Endothelial cell of umbilical vein (primary cell): Measurements from ENCODE around the gene EGFL7. TPM values are rescaled to one million over a fixed set of nuclear protein-coding genes. Genes with fewer than 3 reads are reported as not detected.

ENCODE experiments used
- BruUV-seq: library from RNA; stranded (reverse); fragments of 400-500 nt; replicated peaks from 2 replicates; lab custom pipeline; 2021; lab: Mats Ljungman, UMichigan
- CTCF ChIA-PET: fragments of 300-600, 350-600 bp; sonication (Branson Sonifier 250); formaldehyde crosslinking; loops from one replicate; lab custom pipeline; 2021; ENCODE audit warnings: antibody characterized with exemption, inconsistent platforms; lab: Charles Lee
- POLR2A ChIA-PET: fragments of 300-600, 350-600 bp; sonication (Branson Sonifier 250); formaldehyde crosslinking; loops from one replicate; lab custom pipeline; 2021; ENCODE audit warnings: antibody characterized with exemption, inconsistent platforms; lab: Charles Lee
- DNase-seq: peaks from one replicate; pipeline ENCODE4 v3.0.0-alpha.2; 2011; ENCODE audit warnings: low read depth, low spot score
- FAIRE-seq: peaks from 2 replicates; lab custom pipeline; 2011; peaks lifted over from hg19 to GRCh38; lab: Jason Lieb, UNC
- H2AFZ ChIP-seq: 2 replicates; pipeline ENCODE4 v1.6.0; 2012; ENCODE audit warnings: low read depth, low read length, control low read depth, inconsistent platforms
- H3K27ac ChIP-seq: 2 replicates; pipeline ENCODE4 v1.5.1; 2011; ENCODE audit warnings: low read depth, mild to moderate bottlenecking, control low read depth, low read length, moderate library complexity; ENCODE audit not compliant: insufficient read depth
- H3K27me3 ChIP-seq, 2 experiments: 2 replicates each; pipeline versions ENCODE4 v1.6.0 to v1.6.1; 2011; ENCODE audit warnings: low read length in 2 of 2, mixed read lengths in 1 of 2; ENCODE audit not compliant: control insufficient read depth in 2 of 2, insufficient read depth in 2 of 2
- H3K36me3 ChIP-seq, 2 experiments: 2 replicates in 1 of 2; 3 replicates in 1 of 2; pipeline ENCODE4 v1.5.1; 2011; ENCODE audit warnings: low read length in 2 of 2, mild to moderate bottlenecking in 1 of 2, moderate library complexity in 1 of 2; ENCODE audit not compliant: control insufficient read depth in 2 of 2, insufficient read depth in 2 of 2; ENCODE audit errors: extremely low read depth in 1 of 2
- H3K4me1 ChIP-seq: 3 replicates; pipeline ENCODE4 v1.5.1; 2011; ENCODE audit warnings: mild to moderate bottlenecking, low read length; ENCODE audit not compliant: control insufficient read depth, insufficient read depth; ENCODE audit errors: extremely low read depth
- H3K4me2 ChIP-seq: 2 replicates; pipeline ENCODE4 v1.6.1; 2011; ENCODE audit warnings: low read length, control low read depth, mixed read lengths; ENCODE audit not compliant: insufficient read depth
- H3K4me3 ChIP-seq, 3 experiments: fragments of 200-600 bp in 1 of 3; sonication (generic), shearing (Covaris generic) in 1 of 3; replicated peaks in 1 of 3; 2 replicates each; pipeline ENCODE4 v1.5.1; 2011 to 2016; ENCODE audit warnings: control low read depth in 3 of 3, low read length in 3 of 3, mild to moderate bottlenecking in 2 of 3, inconsistent platforms in 1 of 3, low read depth in 1 of 3, moderate library complexity in 1 of 3; ENCODE audit not compliant: insufficient read depth in 1 of 3
- H3K79me2 ChIP-seq: 2 replicates; pipeline ENCODE4 v1.6.0; 2012; ENCODE audit warnings: low read length, inconsistent platforms; ENCODE audit not compliant: control insufficient read depth, insufficient read depth
- H3K9ac ChIP-seq: replicated peaks from 2 replicates; pipeline ENCODE3; 2011; ENCODE audit warnings: low read length, control low read depth; ENCODE audit not compliant: insufficient read depth; ENCODE audit errors: extremely low read depth
- H3K9me1 ChIP-seq: replicated peaks from 3 replicates; pipeline ENCODE4 v1.6.0; 2011; ENCODE audit warnings: mild to moderate bottlenecking, low read length; ENCODE audit not compliant: control insufficient read depth, insufficient read depth; ENCODE audit errors: extremely low read depth
- H3K9me3 ChIP-seq: replicated peaks from 2 replicates; pipeline ENCODE4 v1.5.1; 2012; ENCODE audit warnings: low read length, inconsistent platforms; ENCODE audit not compliant: control insufficient read depth, insufficient read depth
- H4K20me1 ChIP-seq: replicated peaks from 2 replicates; pipeline ENCODE3; 2011; ENCODE audit warnings: mild to moderate bottlenecking, low read length; ENCODE audit not compliant: control insufficient read depth, insufficient read depth; ENCODE audit errors: extremely low read depth
- CTCF ChIP-seq, 2 donors: IDR thresholded peaks; 1 replicate in 1 of 2; 2 replicates in 1 of 2; pipeline ENCODE4 v1.5.1; 2011; ENCODE audit warnings: low read length in 2 of 2, mild to moderate bottlenecking in 2 of 2, moderate library complexity in 2 of 2, control low read depth in 1 of 2, inconsistent platforms in 1 of 2, low read depth in 1 of 2; ENCODE audit not compliant: insufficient read depth in 1 of 2; ENCODE audit errors: extremely low read depth in 1 of 2
- FOS ChIP-seq: IDR thresholded peaks from 2 replicates; pipeline ENCODE4 v1.6.1; 2011; ENCODE audit warnings: mild to moderate bottlenecking, low read length, moderate library complexity, borderline replicate concordance; ENCODE audit not compliant: insufficient read depth
- GATA2 ChIP-seq: IDR thresholded peaks from 2 replicates; pipeline ENCODE4 v1.7.0; 2011; ENCODE audit warnings: low read depth, mild to moderate bottlenecking, moderate library complexity, mixed read lengths, low read length; ENCODE audit not compliant: insufficient read length, insufficient read depth
- JUN ChIP-seq: IDR thresholded peaks from 2 replicates; pipeline ENCODE4 v1.6.1; 2011; ENCODE audit warnings: borderline replicate concordance, low read depth; ENCODE audit not compliant: insufficient read length, insufficient read depth
- MAX ChIP-seq: IDR thresholded peaks from 2 replicates; pipeline ENCODE4 v1.6.1; 2011; ENCODE audit not compliant: insufficient read depth, insufficient read length
- POLR2A ChIP-seq: IDR thresholded peaks from 2 replicates; pipeline ENCODE4 v1.6.1; 2012; ENCODE audit warnings: low read depth, mild to moderate bottlenecking, control low read depth, low read length
- POLR2AphosphoS5 ChIP-seq: IDR thresholded peaks from 2 replicates; pipeline ENCODE4 v1.6.1; 2012; ENCODE audit warnings: low read depth, mild to moderate bottlenecking, control low read depth, low read length, moderate library complexity; ENCODE audit not compliant: insufficient read depth
- dilution Hi-C: fragments of 300-500 bp; cut with MboI; formaldehyde crosslinking; loops from one replicate; pipeline ENCODE4 v1.15.0; 2019; ENCODE audit warnings: low sequenced_read_pairs; ENCODE audit not compliant: extremely low pct_ligation_motif_present
- intact Hi-C: fragments of 100-400 bp; cut with micrococcal nuclease; formaldehyde crosslinking; loops from one replicate; pipeline ENCODE4 v1.10.0; 2022
- polyA plus RNA-seq, 4 experiments: library from polyadenylated mRNA; depleted of rRNA in 3 of 4; stranded (reverse) in 3 of 4; unstranded in 1 of 4; fragments of >200 nt; gene quantifications; 2 replicates each; pipeline versions ENCODE4 v1.2.1 to v1.2.3, GENCODE V29; 2011 to 2012; ENCODE audit warnings: missing spikeins in 1 of 4
- total RNA-seq: library from RNA; stranded (reverse); gene quantifications from 2 replicates; pipeline ENCODE4 v1.2.3, GENCODE V29; 2021

The EGFL7 gene
- total and polyA plus RNA-seq, 2 donors (not counting 3 experiments of a cell fraction or from before 2014, with no cell fraction given), result 1,043 to 1,377 TPM

GRCh38 chr9:136705564-136705963 is 42.8 kb downstream of the EGFL7 start:
- no peak for DNase-seq
- no peak overlapping the region for H3K4me2 ChIP-seq
- intact Hi-C loops (no loop called here), dilution Hi-C loops (no loop called here)
- no peaks in the 10 kb centered on the region for H3K4me1 ChIP-seq
- no peaks in the 10 kb centered on the region for H3K79me2 ChIP-seq
- H3K27ac ChIP-seq, result no peak overlapping the region
- no peak overlapping the region for H3K4me3 ChIP-seq
- TF ChIP-seq POLR2AphosphoS5 (no peak), POLR2A (no peak)
- ChIA-PET CTCF (interaction anchor here (1.0 kb wide), 1 partner anchor 10 kb away, joined by 4 read pairs; no protein-coding TSS in a partner anchor), POLR2A (no interaction called here)
- no peak overlapping the region for H2AFZ ChIP-seq
- FAIRE-seq, result no peak
- H4K20me1 ChIP-seq, result no peaks in the 10 kb centered on the region
- no peak overlapping the region for H3K9ac ChIP-seq
- BruUV-seq, result no TSS peak
- H3K27me3 ChIP-seq, result peaks cover 4 to 5% of the 10 kb centered on the region in 2 experiments
- H3K36me3 ChIP-seq, result no peaks in the 10 kb centered on the region
- no peaks in the 10 kb centered on the region for H3K9me3 ChIP-seq
- no peaks in the 10 kb centered on the region for H3K9me1 ChIP-seq

GRCh38 chr9:136707011-136707410 is 44.3 kb downstream of the EGFL7 start:
- FAIRE-seq, result no peak
- Histone ChIP-seq H3K27ac (no peak overlapping the region), H3K27me3 (no peaks in the 10 kb centered on the region), H3K79me2 (no peaks in the 10 kb centered on the region), H2AFZ (no peak overlapping the region), H3K4me1 (no peaks in the 10 kb centered on the region), H3K36me3 (no peaks in the 10 kb centered on the region), H3K9ac (no peak overlapping the region), H3K9me1 (no peaks in the 10 kb centered on the region), H3K9me3 (no peaks in the 10 kb centered on the region), H3K4me2 (no peak overlapping the region), H3K4me3 (no peak overlapping the region), H4K20me1 (no peaks in the 10 kb centered on the region)
- no TSS peak for BruUV-seq
- POLR2A ChIA-PET, result interaction anchor here (0.6 kb wide), 1 partner anchor 59 kb away, joined by 3 read pairs; no protein-coding TSS in a partner anchor
- TF ChIP-seq GATA2, result no peak
- no peak for TF ChIP-seq MAX
- no peak for TF ChIP-seq CTCF (IDR thresholded peaks at IDR 0.05; ENCODE audit: extremely low read depth in 1 of 2, insufficient read depth in 1 of 2, low read depth in 1 of 2, low read length in 2 of 2)
- no peak for TF ChIP-seq JUN
- TF ChIP-seq POLR2AphosphoS5, result no peak
- no peak for TF ChIP-seq FOS
- no peak for DNase-seq
- dilution Hi-C loops (no loop called here), intact Hi-C loops (no loop called here)
- CTCF ChIA-PET, result interaction anchor here (1.3 to 1.8 kb wide), 2 partner anchors 17 to 18 kb away, joined by 4 to 7 read pairs; no protein-coding TSS in a partner anchor
